ENCODE measurements around the gene DGKZ. TPM values are rescaled to one million over a fixed set of nuclear protein-coding genes. Genes with fewer than 3 reads are reported as not detected.

Gene DGKZ
- total RNA-seq, 1 experiment from 2014 or later, result 68.9 TPM

GRCh38 chr11:46374815-46375214, 27.6 kb downstream of the DGKZ start:
- no peak overlapping the region for H4K91ac ChIP-seq (ENCODE audit: insufficient read length, low read depth, low read length)
- H2BK5ac ChIP-seq (ENCODE audit: insufficient read length, low read length), result no peak overlapping the region
- H3K36me3 Mint-ChIP-seq (ENCODE audit: insufficient read depth in 1 of 3, low read depth in 3 of 3), result peaks cover 17 to 55% (median 52%) of the 10 kb centered on the region in 3 experiments; a peak in 6 of 7 replicates
- no peak overlapping the region for H4K5ac ChIP-seq (ENCODE audit: insufficient read length, low read depth, low read length)
- no peaks in the 10 kb centered on the region for H3K27me3 Mint-ChIP-seq (ENCODE audit: low read depth)
- no peak overlapping the region for H3K4me2 ChIP-seq (ENCODE audit: insufficient read depth, insufficient read length, low read length)
- no peak overlapping the region for H2BK15ac ChIP-seq (ENCODE audit: low read depth, low read length)
- peaks cover 7 to 10% of the 10 kb centered on the region in 2 experiments for H3K4me1 Mint-ChIP-seq
- H2BK20ac ChIP-seq (ENCODE audit: low read depth, low read length, poor library complexity, severe bottlenecking), result no peak overlapping the region
- H2AK5ac ChIP-seq (ENCODE audit: insufficient read length, low read length), result no peak overlapping the region
- no peaks in the 10 kb centered on the region for H3K4me1 ChIP-seq (ENCODE audit: insufficient read depth, low read length)
- H2BK120ac ChIP-seq (ENCODE audit: low read depth, low read length, poor library complexity, severe bottlenecking), result no peak overlapping the region
- no peaks in the 10 kb centered on the region; a peak in 1 of 5 replicates for H3K9me3 Mint-ChIP-seq
- no peak overlapping the region for H2BK12ac ChIP-seq (ENCODE audit: insufficient read length, low read depth, low read length)
- H3K27ac ChIP-seq (ENCODE audit: insufficient read length, low read depth, low read length), result no peak overlapping the region
- H3K27ac Mint-ChIP-seq, result no peak overlapping the region
- no peak overlapping the region for H3K4ac ChIP-seq (ENCODE audit: low read depth, low read length)
- no peaks in the 10 kb centered on the region for H3K27me3 ChIP-seq (ENCODE audit: insufficient read depth, low read length)
- no peak overlapping the region for H3K56ac ChIP-seq (ENCODE audit: insufficient read length, low read depth, low read length)
- H3K79me2 ChIP-seq (ENCODE audit: insufficient read depth, low read length), result no peaks in the 10 kb centered on the region
- H3K9ac ChIP-seq (ENCODE audit: extremely low read depth, insufficient read length, low read length), result no peak overlapping the region
- no peak overlapping the region for H3K23ac ChIP-seq (ENCODE audit: insufficient read length, low read depth, low read length)
- no peak overlapping the region for H3K18ac ChIP-seq (ENCODE audit: insufficient read length, low read depth, low read length)
- DNase-seq, result no peak
- H3T11ph ChIP-seq (ENCODE audit: low read length), result no peak overlapping the region
- H2AFZ ChIP-seq (ENCODE audit: low read length), result no peak overlapping the region
- no peak overlapping the region for H3K14ac ChIP-seq (ENCODE audit: insufficient read depth, low read length)
- TF ChIP-seq, protein P1, sequence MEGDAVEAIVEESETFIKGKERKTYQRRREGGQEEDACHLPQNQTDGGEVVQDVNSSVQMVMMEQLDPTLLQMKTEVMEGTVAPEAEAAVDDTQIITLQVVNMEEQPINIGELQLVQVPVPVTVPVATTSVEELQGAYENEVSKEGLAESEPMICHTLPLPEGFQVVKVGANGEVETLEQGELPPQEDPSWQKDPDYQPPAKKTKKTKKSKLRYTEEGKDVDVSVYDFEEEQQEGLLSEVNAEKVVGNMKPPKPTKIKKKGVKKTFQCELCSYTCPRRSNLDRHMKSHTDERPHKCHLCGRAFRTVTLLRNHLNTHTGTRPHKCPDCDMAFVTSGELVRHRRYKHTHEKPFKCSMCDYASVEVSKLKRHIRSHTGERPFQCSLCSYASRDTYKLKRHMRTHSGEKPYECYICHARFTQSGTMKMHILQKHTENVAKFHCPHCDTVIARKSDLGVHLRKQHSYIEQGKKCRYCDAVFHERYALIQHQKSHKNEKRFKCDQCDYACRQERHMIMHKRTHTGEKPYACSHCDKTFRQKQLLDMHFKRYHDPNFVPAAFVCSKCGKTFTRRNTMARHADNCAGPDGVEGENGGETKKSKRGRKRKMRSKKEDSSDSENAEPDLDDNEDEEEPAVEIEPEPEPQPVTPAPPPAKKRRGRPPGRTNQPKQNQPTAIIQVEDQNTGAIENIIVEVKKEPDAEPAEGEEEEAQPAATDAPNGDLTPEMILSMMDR (conservative IDR thresholded peaks at IDR 0.05), result no peak
- no peaks in the 10 kb centered on the region for H3K23me2 ChIP-seq (ENCODE audit: insufficient read length, low read depth, low read length, poor library complexity, severe bottlenecking)
- no CpG with 5 or more reads among the region's 15 CpGs for WGBS (ENCODE audit: extremely low coverage, insufficient read length, low lambda C conversion rate)
- no peaks in the 10 kb centered on the region for H3K79me1 ChIP-seq (ENCODE audit: insufficient read depth, low read depth, low read length, poor library complexity, severe bottlenecking)
- H4K20me1 ChIP-seq (ENCODE audit: control insufficient read depth, insufficient read depth, insufficient read length), result no peaks in the 10 kb centered on the region
- no peaks in the 10 kb centered on the region for H3K9me3 ChIP-seq (ENCODE audit: control insufficient read depth, low read depth, low read length)
- no peak overlapping the region for H4K8ac ChIP-seq (replicated peaks; ENCODE audit: insufficient read length, low read depth, low read length)
- H3K4me3 Mint-ChIP-seq, result no peak overlapping the region
